ENCODE data around the gene LYRM4.

GRCh38 chr6:5124526-5124925, 136.2 kb downstream of the LYRM4 start:
- TF ChIP-seq, protein P1, sequence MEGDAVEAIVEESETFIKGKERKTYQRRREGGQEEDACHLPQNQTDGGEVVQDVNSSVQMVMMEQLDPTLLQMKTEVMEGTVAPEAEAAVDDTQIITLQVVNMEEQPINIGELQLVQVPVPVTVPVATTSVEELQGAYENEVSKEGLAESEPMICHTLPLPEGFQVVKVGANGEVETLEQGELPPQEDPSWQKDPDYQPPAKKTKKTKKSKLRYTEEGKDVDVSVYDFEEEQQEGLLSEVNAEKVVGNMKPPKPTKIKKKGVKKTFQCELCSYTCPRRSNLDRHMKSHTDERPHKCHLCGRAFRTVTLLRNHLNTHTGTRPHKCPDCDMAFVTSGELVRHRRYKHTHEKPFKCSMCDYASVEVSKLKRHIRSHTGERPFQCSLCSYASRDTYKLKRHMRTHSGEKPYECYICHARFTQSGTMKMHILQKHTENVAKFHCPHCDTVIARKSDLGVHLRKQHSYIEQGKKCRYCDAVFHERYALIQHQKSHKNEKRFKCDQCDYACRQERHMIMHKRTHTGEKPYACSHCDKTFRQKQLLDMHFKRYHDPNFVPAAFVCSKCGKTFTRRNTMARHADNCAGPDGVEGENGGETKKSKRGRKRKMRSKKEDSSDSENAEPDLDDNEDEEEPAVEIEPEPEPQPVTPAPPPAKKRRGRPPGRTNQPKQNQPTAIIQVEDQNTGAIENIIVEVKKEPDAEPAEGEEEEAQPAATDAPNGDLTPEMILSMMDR (IDR thresholded peaks at IDR 0.05; ENCODE audit: low read length) = no peak
- no peak for TF ChIP-seq EZH2 (IDR thresholded peaks at IDR 0.05; ENCODE audit: borderline replicate concordance, low read length)

Measured in OCI-LY1 (cell line).